Measurements from ENCODE around the gene KCNQ1OT1. TPM values are rescaled to one million over a fixed set of nuclear protein-coding genes. Genes with fewer than 3 reads are reported as not detected.

KCNQ1OT1 gene
- total RNA-seq, 1 donor from 2014 or later = 0.33 TPM

GRCh38 chr11:2668876-2669275 lies 30.9 kb downstream of the KCNQ1OT1 start:
- H3K4me1 ChIP-seq = peaks cover 38% of the 10 kb centered on the region
- no peak overlapping the region for H3K27ac ChIP-seq (replicated peaks)
- no peak overlapping the region for H3K4me3 ChIP-seq
- peaks cover 14% of the 10 kb centered on the region for H3K36me3 ChIP-seq
- no peak for DNase-seq
- intact Hi-C loops (cut with micrococcal nuclease) = no loop called here
- TF ChIP-seq, protein P1, sequence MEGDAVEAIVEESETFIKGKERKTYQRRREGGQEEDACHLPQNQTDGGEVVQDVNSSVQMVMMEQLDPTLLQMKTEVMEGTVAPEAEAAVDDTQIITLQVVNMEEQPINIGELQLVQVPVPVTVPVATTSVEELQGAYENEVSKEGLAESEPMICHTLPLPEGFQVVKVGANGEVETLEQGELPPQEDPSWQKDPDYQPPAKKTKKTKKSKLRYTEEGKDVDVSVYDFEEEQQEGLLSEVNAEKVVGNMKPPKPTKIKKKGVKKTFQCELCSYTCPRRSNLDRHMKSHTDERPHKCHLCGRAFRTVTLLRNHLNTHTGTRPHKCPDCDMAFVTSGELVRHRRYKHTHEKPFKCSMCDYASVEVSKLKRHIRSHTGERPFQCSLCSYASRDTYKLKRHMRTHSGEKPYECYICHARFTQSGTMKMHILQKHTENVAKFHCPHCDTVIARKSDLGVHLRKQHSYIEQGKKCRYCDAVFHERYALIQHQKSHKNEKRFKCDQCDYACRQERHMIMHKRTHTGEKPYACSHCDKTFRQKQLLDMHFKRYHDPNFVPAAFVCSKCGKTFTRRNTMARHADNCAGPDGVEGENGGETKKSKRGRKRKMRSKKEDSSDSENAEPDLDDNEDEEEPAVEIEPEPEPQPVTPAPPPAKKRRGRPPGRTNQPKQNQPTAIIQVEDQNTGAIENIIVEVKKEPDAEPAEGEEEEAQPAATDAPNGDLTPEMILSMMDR (IDR thresholded peaks at IDR 0.05; ENCODE audit: borderline replicate concordance) = no peak
- H3K27me3 ChIP-seq (ENCODE audit: low read depth) = no peaks in the 10 kb centered on the region
- H3K9me3 ChIP-seq (replicated peaks) = no peaks in the 10 kb centered on the region

DNA sequence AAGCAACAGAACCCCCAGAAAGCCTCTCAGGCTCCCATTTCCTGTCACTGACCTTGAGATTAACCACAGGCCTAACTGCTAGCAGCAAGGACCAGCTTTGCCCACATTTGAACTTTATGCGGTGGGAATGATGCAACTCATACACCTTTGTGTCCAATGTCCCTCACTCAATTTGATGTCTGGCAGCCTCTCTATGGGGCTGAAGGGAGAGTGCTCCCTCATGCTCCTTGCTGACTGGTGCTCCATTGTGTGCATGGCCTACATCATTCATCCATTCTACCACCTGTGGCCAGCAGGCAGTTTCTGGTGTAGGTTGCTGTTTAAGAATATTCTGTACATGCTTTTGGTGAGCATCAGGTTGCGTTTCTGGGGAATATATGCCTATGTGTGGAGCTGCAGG lies 31.9 kb downstream of the KCNQ1OT1 start:
- Histone ChIP-seq H3K9me3 (replicated peaks) (no peaks in the 10 kb centered on the region), H3K4me1 (peaks cover 29% of the 10 kb centered on the region), H3K27me3 (ENCODE audit: low read depth) (no peaks in the 10 kb centered on the region), H3K27ac (replicated peaks) (no peak overlapping the region), H3K4me3 (no peak overlapping the region), H3K36me3 (peaks cover 14% of the 10 kb centered on the region)
- intact Hi-C loops (cut with micrococcal nuclease) = no loop called here
- TF ChIP-seq, protein P1 (IDR thresholded peaks at IDR 0.05; ENCODE audit: borderline replicate concordance) = no peak
- no peak for DNase-seq

GRCh38 chr11:2666828-2667570 lies 32.8 kb downstream of the KCNQ1OT1 start:
- intact Hi-C loops (cut with micrococcal nuclease) = no loop called here

DNA sequence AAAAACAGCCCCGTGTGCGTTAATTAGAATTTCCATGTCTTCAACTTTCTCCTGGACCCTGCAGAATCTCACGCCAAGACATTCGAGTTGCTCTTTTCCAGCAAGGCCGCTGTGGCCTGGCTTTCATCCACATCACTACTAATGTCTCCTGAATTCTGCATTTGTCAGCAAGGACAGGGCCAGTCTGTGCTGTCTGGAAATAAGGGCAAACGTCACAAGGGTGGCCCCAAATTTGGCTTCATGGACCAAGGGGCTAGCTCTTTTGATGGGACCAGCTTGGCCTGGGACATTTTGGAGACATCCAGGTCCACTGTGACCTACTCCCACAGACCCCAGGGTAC lies 33.4 kb downstream of the KCNQ1OT1 start:
- H3K27me3 ChIP-seq (ENCODE audit: low read depth) = no peaks in the 10 kb centered on the region
- H3K9me3 ChIP-seq (replicated peaks) = peaks cover 14% of the 10 kb centered on the region
- H3K4me1 ChIP-seq = peaks cover 15% of the 10 kb centered on the region
- intact Hi-C loops (cut with micrococcal nuclease) = no loop called here
- TF ChIP-seq, protein P1 (IDR thresholded peaks at IDR 0.05; ENCODE audit: borderline replicate concordance) = no peak
- peaks cover 26% of the 10 kb centered on the region for H3K36me3 ChIP-seq
- no peak overlapping the region for H3K27ac ChIP-seq (replicated peaks)
- DNase-seq = no peak
- H3K4me3 ChIP-seq = no peak overlapping the region

More at GRCh38 chr11:2666828-2667570, 32.8 kb downstream of the KCNQ1OT1 start:
- H3K4me3 ChIP-seq = no peak overlapping the region
- no peak overlapping the region for H3K27ac ChIP-seq (replicated peaks)
- peaks cover 8% of the 10 kb centered on the region for H3K9me3 ChIP-seq (replicated peaks)
- peaks cover 22% of the 10 kb centered on the region for H3K36me3 ChIP-seq
- peaks cover 22% of the 10 kb centered on the region for H3K4me1 ChIP-seq
- TF ChIP-seq, protein P1 (IDR thresholded peaks at IDR 0.05; ENCODE audit: borderline replicate concordance) = no peak
- H3K27me3 ChIP-seq (ENCODE audit: low read depth) = no peaks in the 10 kb centered on the region
- DNase-seq = no peak

DNA sequence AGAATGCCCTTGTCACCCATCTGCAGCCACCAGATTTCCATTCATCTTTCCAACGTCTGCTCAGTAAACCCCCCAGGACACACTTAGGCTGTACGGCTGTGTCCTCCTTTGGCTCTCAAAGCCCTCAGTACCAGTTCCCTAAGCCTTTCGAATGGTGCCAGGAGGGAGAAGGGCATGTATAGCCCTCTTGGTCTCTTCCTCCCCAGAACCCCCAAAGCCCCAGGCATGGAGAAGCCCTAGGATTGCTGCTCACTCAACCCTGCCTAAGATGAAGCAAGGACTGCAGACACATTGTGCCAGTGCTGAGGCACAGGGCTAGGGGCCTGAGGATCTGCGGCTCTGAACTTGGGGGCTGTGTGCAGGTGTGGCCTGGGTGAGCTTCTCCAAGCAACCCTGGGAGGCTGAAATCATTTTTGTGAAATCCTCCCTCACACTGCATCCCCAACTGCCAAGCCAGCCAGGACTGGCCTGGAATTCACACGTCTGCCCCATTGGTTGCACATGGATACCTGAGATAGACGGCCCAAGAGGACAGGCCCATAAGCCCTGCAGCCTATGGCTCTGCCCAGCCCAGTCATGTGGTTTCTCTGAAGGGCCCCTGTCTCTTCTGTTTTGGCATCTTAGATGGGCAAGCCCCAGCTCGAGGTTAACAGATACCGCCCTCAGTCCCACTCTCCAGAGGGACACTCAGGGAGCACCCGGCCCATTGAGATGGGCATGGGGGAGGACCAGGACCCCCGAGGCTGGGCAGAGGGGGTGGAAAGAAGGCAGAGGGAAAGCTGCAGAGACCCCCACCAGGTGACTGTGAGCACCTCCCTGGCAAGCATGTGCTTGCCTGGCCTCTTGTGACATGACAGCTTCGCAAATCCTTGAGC lies 34.0 kb downstream of the KCNQ1OT1 start:
- no peak overlapping the region for H3K27ac ChIP-seq (replicated peaks)
- peaks cover 12% of the 10 kb centered on the region for H3K4me1 ChIP-seq
- DNase-seq = no peak
- TF ChIP-seq, protein P1 (IDR thresholded peaks at IDR 0.05; ENCODE audit: borderline replicate concordance) = no peak
- peaks cover 20% of the 10 kb centered on the region for H3K9me3 ChIP-seq (replicated peaks)
- H3K27me3 ChIP-seq (ENCODE audit: low read depth) = no peaks in the 10 kb centered on the region
- intact Hi-C loops (cut with micrococcal nuclease) = no loop called here
- no peak overlapping the region for H3K4me3 ChIP-seq
- H3K36me3 ChIP-seq = peaks cover 26% of the 10 kb centered on the region
